ENCODE measurements around the gene RPL32. TPM values are rescaled to one million over a fixed set of nuclear protein-coding genes. Genes with fewer than 3 reads are reported as not detected.

Gene RPL32
- total and polyA plus RNA-seq, 9 of the 15 experiments (the other 6 are each of a cell fraction or from before 2014, with no cell fraction given), result 2,738 to 6,200 (median 4,286) TPM

DNA sequence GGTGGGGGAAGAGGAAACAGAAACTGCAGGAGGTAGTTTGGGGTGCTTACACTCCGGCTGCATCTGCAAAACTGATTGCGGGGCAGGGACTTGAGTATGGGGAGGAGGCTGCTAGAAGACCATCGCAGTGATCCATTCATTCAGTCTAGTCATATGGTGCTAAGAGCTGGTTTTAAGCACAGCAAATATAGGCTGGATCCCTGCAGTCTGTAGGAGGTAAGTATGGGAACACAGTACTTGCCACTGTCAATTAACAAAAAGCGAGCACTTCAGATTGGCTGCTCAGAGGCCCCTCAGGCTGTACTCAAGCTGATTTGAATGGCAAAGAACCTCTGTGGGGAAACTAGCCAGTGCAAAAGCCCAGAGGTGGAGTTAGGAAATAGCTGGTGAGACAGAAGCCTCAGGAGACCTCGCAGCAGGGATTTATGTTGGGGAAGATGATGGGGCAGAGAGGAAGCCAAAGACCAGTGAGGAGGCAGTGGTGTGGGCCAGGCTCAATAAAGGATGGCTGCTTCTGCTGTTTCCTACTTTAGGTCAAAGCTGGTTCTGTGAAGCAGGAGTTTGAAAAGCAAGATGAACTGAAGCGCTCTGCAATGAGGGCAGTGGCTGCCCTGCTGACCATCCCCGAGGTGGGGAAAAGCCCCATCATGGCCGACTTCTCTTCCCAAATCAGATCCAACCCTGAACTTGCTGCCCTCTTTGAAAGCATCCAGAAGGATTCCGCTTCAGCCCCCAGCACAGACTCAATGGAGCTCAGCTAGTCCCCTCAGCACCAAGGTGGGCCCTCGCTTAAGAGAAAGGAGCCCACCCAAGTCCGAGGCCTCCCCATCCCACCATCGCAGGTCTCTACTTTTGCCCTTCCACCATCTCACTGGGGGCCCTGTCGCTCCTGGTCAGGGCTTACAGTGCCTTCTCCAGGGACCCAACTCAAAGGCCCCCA is 7.9 kb downstream of the RPL32 start:
- H3K27ac ChIP-seq (ENCODE audit: extremely low read depth, low read depth, low read length), result peak overlapping the region; percentile 15; the same call in 1 of the 3 replicates
- DNase-seq (ENCODE audit: extremely low read depth in 1 of 4, low spot score in 3 of 4), result peak in 1 of 4 experiments; percentile 33
- H4K20me1 ChIP-seq (replicated peaks; ENCODE audit: control insufficient read depth, insufficient read depth, low read length), result peaks cover 51% of the 10 kb centered on the region
- intact Hi-C loops (cut with micrococcal nuclease) (no loop called here), in situ Hi-C loops (cut with MboI) (no loop called here)
- POLR2A ChIA-PET, result interaction anchor here (0.6 to 11.9 kb wide), 21 partner anchors 8 to 492 kb away, joined by 3 to 108 read pairs (median 4); partner anchors contain the start of gene RPL32
- H2AFZ ChIP-seq (ENCODE audit: low read depth, low read length), result no peak overlapping the region
- FAIRE-seq, result no peak
- CTCF ChIA-PET (ENCODE audit: low intra/inter-chr PET ratio), result no interaction called here
- no peaks in the 10 kb centered on the region for H3K9me3 ChIP-seq (replicated peaks; ENCODE audit: control insufficient read depth, insufficient read depth, low read depth, low read length)
- H3K27me3 ChIP-seq (ENCODE audit: control insufficient read depth in 2 of 2, insufficient read depth in 2 of 2, low read length in 2 of 2), result no peaks in the 10 kb centered on the region
- H3K4me2 ChIP-seq (ENCODE audit: insufficient read depth, low read length), result no peak overlapping the region
- H3K4me3 ChIP-seq, result no peak overlapping the region
- H3K36me3 ChIP-seq (ENCODE audit: control insufficient read depth, insufficient read depth, low read length), result peaks cover 94% of the 10 kb centered on the region
- ATAC-seq, result peak; percentile 27
- peaks cover 33% of the 10 kb centered on the region for H3K79me2 ChIP-seq (ENCODE audit: control insufficient read depth, insufficient read depth, low read length)
- no peak overlapping the region for H3K9ac ChIP-seq (ENCODE audit: insufficient read depth in 1 of 2, low read depth in 2 of 2, low read length in 2 of 2)
- no TSS peak for BruUV-seq (replicated peaks)
- WGBS (ENCODE audit: insufficient coverage, low coverage, missing lambda C conversion rate), result 67% methylated on average over 13 of the region's 13 CpGs
- H3K9me1 ChIP-seq (ENCODE audit: control insufficient read depth, insufficient read depth, low read length), result peaks cover 6% of the 10 kb centered on the region
- H3K4me1 ChIP-seq (replicated peaks in 1 of 2; ENCODE audit: control insufficient read depth in 2 of 2, insufficient read depth in 2 of 2, low read length in 2 of 2), result peaks cover 6 to 10% of the 10 kb centered on the region in 2 experiments; a peak in 4 of 5 replicates
- TF ChIP-seq CREB1 (IDR thresholded peaks at IDR 0.05) (peak; percentile 7; the same call in 1 of the 2 replicates), CREB1 (CRISPR knock-in tag; IDR thresholded peaks at IDR 0.05) (no peak), POLR2A (conservative IDR thresholded peaks at IDR 0.05) (peak; percentile 75), PHF21A (IDR thresholded peaks at IDR 0.05; ENCODE audit: borderline replicate concordance, low read depth) (peak; percentile 13; the same call in 1 of the 2 replicates), POLR2G (IDR thresholded peaks at IDR 0.05; ENCODE audit: low read depth, low read length) (peak; percentile 62), NCOA1 (IDR thresholded peaks at IDR 0.05; ENCODE audit: low read depth) (no peak), ESRRB (CRISPR knock-in tag; IDR thresholded peaks at IDR 0.05; ENCODE audit: borderline replicate concordance) (0 out of 2 replicates have a peak, but pooled peaks have one; percentile 47), MEIS2 (IDR thresholded peaks at IDR 0.05; ENCODE audit: partially characterized antibody) (no peak), CAMTA2 (CRISPR knock-in tag; conservative IDR thresholded peaks at IDR 0.05) (0 out of 2 replicates have a peak, but pooled peaks have one; percentile 45), COPS2 (conservative IDR thresholded peaks at IDR 0.05) (no peak), POLR2AphosphoS5 (IDR thresholded peaks at IDR 0.05; ENCODE audit: control insufficient read depth, insufficient read depth, low read depth, low read length) (peak; percentile 64), SNRNP70 (optimal IDR thresholded peaks at IDR 0.05; ENCODE audit: low read depth, low read length) (peak; percentile 11), CTBP1 (IDR thresholded peaks at IDR 0.05; ENCODE audit: borderline replicate concordance) (0 out of 2 replicates have a peak, but pooled peaks have one; percentile 16), POLR2AphosphoS2 (IDR thresholded peaks at IDR 0.05; ENCODE audit: low read length) (peak; percentile 28; the same call in 1 of the 2 replicates), RBFOX2 (IDR thresholded peaks at IDR 0.05; ENCODE audit: low read depth, low read length) (peak; percentile 62)
- TF ChIP-seq, protein P1, sequence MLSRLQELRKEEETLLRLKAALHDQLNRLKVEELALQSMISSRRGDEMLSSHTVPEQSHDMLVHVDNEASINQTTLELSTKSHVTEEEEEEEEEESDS (CRISPR knock-in tag; IDR thresholded peaks at IDR 0.05), result no peak
- TF ChIP-seq, protein P2, sequence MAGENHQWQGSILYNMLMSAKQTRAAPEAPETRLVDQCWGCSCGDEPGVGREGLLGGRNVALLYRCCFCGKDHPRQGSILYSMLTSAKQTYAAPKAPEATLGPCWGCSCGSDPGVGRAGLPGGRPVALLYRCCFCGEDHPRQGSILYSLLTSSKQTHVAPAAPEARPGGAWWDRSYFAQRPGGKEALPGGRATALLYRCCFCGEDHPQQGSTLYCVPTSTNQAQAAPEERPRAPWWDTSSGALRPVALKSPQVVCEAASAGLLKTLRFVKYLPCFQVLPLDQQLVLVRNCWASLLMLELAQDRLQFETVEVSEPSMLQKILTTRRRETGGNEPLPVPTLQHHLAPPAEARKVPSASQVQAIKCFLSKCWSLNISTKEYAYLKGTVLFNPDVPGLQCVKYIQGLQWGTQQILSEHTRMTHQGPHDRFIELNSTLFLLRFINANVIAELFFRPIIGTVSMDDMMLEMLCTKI (IDR thresholded peaks at IDR 0.05; ENCODE audit: partially characterized antibody), result no peak
- TF ChIP-seq, protein P3, sequence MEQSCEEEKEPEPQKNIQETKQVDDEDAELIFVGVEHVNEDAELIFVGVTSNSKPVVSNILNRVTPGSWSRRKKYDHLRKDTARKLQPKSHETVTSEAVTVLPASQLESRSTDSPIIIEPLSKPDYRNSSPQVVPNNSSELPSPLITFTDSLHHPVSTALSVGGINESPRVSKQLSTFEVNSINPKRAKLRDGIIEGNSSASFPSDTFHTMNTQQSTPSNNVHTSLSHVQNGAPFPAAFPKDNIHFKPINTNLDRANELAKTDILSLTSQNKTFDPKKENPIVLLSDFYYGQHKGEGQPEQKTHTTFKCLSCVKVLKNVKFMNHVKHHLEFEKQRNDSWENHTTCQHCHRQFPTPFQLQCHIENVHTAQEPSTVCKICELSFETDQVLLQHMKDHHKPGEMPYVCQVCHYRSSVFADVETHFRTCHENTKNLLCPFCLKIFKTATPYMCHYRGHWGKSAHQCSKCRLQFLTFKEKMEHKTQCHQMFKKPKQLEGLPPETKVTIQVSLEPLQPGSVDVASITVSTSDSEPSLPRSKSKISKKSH (CRISPR knock-in tag; IDR thresholded peaks at IDR 0.05), result no peak
- TF ChIP-seq, protein P4, sequence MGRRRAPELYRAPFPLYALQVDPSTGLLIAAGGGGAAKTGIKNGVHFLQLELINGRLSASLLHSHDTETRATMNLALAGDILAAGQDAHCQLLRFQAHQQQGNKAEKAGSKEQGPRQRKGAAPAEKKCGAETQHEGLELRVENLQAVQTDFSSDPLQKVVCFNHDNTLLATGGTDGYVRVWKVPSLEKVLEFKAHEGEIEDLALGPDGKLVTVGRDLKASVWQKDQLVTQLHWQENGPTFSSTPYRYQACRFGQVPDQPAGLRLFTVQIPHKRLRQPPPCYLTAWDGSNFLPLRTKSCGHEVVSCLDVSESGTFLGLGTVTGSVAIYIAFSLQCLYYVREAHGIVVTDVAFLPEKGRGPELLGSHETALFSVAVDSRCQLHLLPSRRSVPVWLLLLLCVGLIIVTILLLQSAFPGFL (CRISPR knock-in tag; IDR thresholded peaks at IDR 0.05), result 0 out of 2 replicates have a peak, but pooled peaks have one; percentile 30
